Ureter (tissue), 1 donor: Measurements from ENCODE around the gene GLRX3. TPM values are rescaled to one million over a fixed set of nuclear protein-coding genes. Genes with fewer than 3 reads are reported as not detected.

Source experiments
- DNase-seq: peaks from one replicate; pipeline ENCODE4 v3.0.0-alpha.2; 2020; ENCODE audit warnings: low spot score
- total RNA-seq: library from RNA; stranded (reverse); gene quantifications from one replicate; pipeline ENCODE4 v1.2.4, GENCODE V29; 2023
- donor health status: DM: yes; HTN: yes; CAD: no.

The GLRX3 gene
- total RNA-seq, 1 donor from 2014 or later = 71.9 TPM

DNA sequence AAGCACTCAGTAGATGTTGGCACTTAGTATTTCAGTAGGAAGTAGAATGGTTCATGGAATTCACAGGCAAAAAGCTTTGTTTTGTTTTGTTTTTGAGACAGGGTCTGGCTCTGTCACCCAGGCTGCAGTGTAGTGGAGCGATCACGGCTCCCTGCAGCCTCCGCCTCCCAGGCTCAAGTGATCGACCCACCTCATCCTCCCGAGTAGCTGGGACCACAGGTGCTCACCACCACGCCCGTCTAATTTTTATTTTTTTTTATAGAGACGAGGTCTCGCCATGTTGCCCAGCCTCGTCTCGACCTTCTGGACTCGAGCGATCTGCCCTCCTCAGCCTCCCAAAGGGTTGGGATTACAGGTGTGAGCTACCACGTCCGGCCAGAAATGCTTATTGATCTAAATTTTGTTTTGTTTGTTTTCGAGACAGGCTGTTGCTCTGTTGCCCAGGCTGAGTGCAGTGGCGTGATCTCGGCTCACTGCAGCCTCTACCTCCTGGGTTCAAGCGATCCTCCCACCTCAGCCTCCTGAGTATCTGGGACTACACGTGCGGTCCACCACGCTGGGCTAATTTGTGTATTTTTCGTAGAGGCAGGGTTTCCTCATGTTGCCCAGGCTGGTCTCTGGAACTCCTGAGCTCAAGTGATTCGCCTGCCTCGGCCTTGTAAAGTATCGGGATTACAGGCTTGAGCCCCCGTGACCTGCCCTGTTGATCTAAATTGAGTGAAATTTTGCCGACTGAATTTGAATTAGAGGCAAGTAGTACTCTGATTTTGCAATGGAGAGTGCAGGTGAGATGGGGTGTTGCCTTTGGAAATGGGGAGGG, 1.7 kb downstream of the GLRX3 start:
- DNase-seq = no peak

GRCh38 chr10:130138479-130138866, 2.3 kb downstream of the GLRX3 start:
- DNase-seq = peak; percentile 70

DNA sequence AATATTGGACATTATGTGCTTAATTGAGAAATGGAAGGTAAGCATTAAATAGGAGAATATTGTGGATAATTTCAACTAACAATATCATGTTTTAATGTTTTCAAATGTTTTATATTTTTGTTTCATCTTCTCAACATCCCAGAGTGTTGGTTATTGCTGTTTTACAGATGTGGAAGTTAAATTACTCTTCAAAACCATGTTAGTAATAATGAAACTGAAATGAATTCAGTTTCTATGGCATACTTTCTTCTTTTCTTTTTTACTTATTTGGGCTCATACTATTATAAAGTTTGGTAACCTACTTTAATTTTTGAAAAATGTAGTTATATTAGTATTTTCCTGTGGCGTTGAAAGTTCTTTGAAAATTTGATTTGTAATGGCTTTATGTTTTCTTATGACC, 4.2 kb downstream of the GLRX3 start:
- DNase-seq = no peak

DNA sequence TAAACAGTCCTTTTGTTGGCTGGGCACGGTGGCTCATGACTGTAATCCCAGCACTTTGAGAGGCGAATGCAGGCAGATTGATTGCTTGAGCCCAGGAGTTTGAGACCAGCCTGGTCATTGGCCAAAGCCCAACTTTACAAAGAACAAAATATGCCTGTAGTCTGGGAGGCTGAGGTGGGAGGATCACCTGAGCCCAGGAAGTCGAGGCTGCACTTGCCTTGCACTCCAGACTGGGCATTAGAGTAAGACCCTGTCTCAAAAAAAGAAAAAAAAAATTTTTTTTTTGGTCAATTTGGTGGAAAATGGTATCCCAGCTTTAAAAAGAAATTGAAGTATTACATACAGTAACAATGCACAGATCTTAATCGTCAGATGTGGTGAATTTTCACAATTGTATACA, 4.8 kb downstream of the GLRX3 start:
- DNase-seq = no peak

GRCh38 chr10:130141460-130141859, 5.3 kb downstream of the GLRX3 start:
- DNase-seq = no peak

- no peak for DNase-seq
These were observed 5.7 kb downstream of the GLRX3 start for GRCh38 chr10:130141878-130142277.

DNA sequence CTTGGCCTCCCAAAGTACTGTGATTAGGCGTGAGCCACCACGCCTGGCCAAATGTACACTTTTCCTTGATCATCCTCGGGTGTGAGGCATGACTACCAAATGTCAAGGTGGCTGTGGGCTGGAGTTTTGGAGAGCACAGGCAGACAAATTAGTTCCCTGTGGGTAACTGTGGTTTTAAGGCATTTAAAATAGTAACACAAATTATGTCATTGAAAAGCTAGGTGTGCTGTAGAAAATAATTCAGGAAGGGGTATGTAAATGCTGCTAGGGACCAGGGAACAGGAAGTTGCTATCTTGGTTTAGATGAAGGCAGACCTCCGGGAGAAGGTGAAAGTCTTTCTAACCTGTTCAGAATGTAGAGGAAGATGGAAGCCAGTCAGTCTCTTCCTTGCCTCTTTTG, 9.9 kb downstream of the GLRX3 start:
- no peak for DNase-seq

- DNase-seq = no peak
These were observed 23.1 kb downstream of the GLRX3 start for GRCh38 chr10:130159192-130159794.

- no peak for DNase-seq
These were observed 24.6 kb downstream of the GLRX3 start for GRCh38 chr10:130160775-130161174.

GRCh38 chr10:130161331-130161730, 25.1 kb downstream of the GLRX3 start:
- DNase-seq = no peak

- no peak for DNase-seq
These were observed 31.0 kb downstream of the GLRX3 start for GRCh38 chr10:130167193-130167592.

GRCh38 chr10:130167707-130168106, 31.5 kb downstream of the GLRX3 start:
- no peak for DNase-seq

DNA sequence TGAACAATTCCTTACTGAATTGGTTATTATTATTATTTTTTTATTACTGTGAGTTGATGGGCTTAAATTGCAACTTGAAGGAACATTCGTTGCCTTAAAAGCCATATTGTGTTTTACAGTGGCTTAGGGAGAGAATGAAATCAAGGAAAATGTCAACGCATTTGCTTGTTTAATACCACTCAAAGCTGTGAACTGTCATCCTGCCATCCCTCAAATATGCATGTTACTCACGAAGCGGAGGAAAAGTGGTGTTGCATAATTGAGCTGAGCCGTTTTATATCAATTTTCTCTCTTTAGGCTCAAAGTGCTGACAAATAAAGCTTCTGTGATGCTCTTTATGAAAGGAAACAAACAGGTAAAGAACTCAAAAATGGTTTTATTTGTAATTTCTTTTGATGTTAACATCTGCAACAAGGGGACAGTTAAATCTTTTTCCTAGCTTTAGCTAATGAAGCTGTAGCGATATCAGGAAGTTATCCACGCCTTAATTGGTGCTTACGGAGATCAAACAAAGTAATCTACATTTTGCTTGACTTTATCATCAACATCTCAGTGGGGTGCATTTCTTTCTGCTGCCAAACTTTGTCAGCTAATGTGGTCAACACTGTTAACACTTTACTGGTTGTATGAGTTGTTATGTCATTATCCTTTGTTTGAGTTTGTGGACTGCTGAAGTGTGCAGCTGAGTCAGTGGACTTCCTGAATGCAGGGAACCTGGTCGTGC, 33.1 kb downstream of the GLRX3 start:
- no peak for DNase-seq

DNA sequence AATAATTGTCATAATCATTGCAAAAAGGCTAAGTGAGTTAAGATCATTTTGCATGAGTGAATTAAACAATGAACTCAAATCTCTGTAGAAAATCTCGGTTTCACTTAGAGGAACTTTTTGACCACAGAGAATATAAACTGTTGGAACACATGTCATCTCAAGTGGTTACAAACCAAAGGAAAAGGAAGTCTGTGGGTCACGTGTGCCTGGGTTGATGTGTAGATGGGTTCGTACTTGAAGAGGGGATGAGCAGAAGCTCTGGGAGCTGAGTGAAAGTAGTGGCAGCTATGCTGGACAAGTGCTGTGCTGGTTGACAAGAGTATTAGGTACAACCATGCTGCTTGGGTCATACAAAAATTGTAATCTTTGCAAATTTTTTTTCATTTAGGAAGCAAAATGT, 35.0 kb downstream of the GLRX3 start:
- no peak for DNase-seq

- no peak for DNase-seq
These were observed 38.1 kb downstream of the GLRX3 start for GRCh38 chr10:130174328-130174727.

GRCh38 chr10:130175074-130175473, 38.9 kb downstream of the GLRX3 start:
- no peak for DNase-seq

DNA sequence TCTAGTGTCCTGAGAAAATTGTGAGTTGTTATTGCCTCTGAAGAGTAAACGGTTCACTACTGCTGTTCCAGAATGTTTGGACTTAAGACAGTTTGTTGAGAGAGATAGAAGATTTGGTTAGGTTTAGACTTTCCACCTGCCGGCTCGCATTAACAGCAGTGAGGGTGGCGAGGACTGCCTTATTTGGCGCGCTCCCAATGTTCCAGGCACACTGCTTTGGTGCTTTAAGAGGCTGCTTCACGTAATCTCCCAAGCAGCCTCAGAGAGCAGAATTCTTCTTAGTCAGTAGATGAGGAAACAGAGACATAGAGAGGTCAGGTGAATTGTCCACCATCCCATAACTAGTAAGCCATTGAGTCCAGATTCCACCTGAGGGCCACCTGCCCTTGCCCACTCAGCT, 41.1 kb downstream of the GLRX3 start:
- no peak for DNase-seq

DNA sequence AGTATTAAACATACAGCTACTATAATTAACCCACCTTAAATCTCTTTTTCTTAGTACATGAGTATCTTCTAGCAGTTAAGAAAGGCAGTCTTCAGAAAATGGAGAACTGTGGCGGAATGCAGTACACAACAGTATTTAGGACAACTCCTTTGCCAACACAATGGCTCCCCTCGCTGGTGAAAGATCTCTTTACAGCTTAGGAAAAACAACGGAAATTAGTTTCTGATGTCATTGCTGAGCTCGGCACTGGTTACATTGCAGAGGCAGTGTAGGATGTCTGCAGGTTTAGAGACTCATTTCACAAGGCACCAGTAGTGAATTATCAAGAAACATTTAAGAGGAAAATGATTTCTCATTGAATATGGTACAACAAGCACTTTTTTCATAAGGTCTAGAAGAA, 43.4 kb downstream of the GLRX3 start:
- DNase-seq = no peak

DNA sequence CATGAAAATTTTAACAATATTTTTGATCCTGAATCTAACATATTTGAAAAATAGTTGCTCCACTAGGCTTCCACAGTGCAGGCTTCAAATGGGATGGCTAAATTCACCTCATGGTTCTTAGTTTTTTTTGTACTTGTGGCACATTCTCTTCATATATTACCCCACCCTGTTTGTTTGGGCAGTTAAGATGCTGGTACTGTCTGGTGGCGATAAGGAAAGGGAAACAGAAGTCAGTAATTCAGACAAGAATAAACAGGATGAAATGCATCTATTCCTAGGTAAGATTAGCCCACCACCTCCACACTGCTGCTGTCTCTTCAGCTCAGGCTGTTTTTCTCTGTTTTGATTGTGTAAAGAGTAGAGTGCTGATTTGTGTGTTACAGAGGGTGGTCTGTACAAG, 44.2 kb downstream of the GLRX3 start:
- no peak for DNase-seq

DNA sequence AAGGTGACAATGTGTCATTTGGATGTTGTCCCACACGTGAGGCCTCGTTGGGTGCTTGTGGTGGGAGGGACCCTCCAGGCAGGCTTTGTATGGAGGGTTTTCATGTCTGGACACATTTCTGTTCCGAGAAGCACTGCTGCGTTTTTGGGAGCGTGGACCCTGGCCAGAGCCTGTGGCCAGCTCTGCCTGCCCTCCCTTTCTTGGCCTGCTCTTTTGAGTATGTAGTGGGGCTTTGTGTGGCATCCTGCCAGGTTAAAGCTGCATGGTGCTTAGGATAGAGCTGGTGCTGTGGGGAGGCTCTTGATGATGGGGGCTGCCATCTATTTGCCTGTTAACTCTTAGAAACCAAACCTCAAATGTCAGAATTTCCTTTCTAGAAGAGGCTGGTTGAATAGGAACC, 45.7 kb downstream of the GLRX3 start:
- DNase-seq = no peak

DNA sequence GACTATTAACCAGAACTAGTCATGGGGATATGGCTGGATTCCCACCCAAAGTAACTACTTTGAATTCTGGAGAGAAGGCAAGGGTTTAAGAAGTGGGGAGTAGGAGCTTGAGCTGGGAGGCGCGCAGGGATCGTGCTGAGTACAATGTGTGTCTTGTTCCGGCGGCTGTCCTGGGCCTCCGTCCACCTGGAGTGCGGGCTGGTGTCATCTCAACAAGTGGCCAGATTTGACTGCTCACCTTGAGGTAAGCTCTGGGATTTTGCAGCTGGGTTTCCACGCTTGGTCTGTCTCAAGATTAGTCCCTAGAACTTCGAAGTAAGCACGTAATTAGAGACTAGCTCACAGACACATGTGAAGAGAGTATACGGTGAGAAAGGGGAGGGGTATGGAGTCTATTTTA, 49.4 kb downstream of the GLRX3 start:
- DNase-seq = no peak

- no peak for DNase-seq
These were observed 52.3 kb downstream of the GLRX3 start for GRCh38 chr10:130188195-130189175.
